IMR-90 (cell line): ENCODE results near the gene KMT2C. TPM values are rescaled to one million over a fixed set of nuclear protein-coding genes. Genes with fewer than 3 reads are reported as not detected.

ENCODE experiments used
- ATAC-seq: fragments of 200-7000 bp; cut with Tn5 transposase; 2 replicates; pipeline ENCODE4 v1.9.1; 2020; ENCODE audit warnings: low read depth, mild to moderate bottlenecking, moderate library complexity
- BruUV-seq: library from RNA; stranded (reverse); fragments of 400-500 nt; replicated peaks from 2 replicates; lab custom pipeline; 2021; lab: Mats Ljungman, UMichigan
- CTCF ChIA-PET: fragments of 300-600 bp; formaldehyde crosslinking; extraction: SDS; loops from one replicate; lab custom pipeline; 2021; ENCODE audit warnings: antibody characterized with exemption; lab: Yijun Ruan, JAX
- POLR2A ChIA-PET: fragments of 300-600 bp; sonication (Branson Sonifier 250); formaldehyde crosslinking; loops from one replicate; lab custom pipeline; 2022; ENCODE audit warnings: antibody characterized with exemption; ENCODE audit not compliant: unreplicated experiment; lab: Charles Lee
- DNase-seq: peaks from one replicate; pipeline ENCODE4 v3.0.0; 2013
- H2AFZ ChIP-seq: replicated peaks from 2 replicates; pipeline ENCODE3; 2013; ENCODE audit warnings: low read length, mild to moderate bottlenecking; ENCODE audit not compliant: poor library complexity
- H2AK5ac ChIP-seq: 2 replicates; pipeline ENCODE4 v1.6.1; 2013; ENCODE audit warnings: low read depth, low read length, inconsistent platforms
- H2AK9ac ChIP-seq: replicated peaks from 2 replicates; pipeline ENCODE3; 2013; ENCODE audit warnings: mild to moderate bottlenecking, low read depth, low read length, moderate library complexity; ENCODE audit not compliant: poor library complexity
- H2BK120ac ChIP-seq: 2 replicates; pipeline ENCODE4 v1.6.1; 2013; ENCODE audit warnings: low read depth, low read length, inconsistent platforms
- H2BK15ac ChIP-seq: 3 replicates; pipeline ENCODE4 v1.6.1; 2013; ENCODE audit warnings: low read depth, low read length, inconsistent platforms
- H2BK20ac ChIP-seq: 2 replicates; pipeline ENCODE4 v1.6.1; 2013; ENCODE audit warnings: low read depth, mild to moderate bottlenecking, inconsistent platforms, low read length, moderate library complexity
- H2BK5ac ChIP-seq: 2 replicates; pipeline ENCODE4 v1.6.1; 2013; ENCODE audit warnings: mild to moderate bottlenecking, low read depth, low read length, inconsistent platforms; ENCODE audit not compliant: poor library complexity, severe bottlenecking
- H3K14ac ChIP-seq: replicated peaks from 2 replicates; pipeline ENCODE4 v1.6.1; 2013; ENCODE audit warnings: low read depth, low read length, inconsistent platforms
- H3K18ac ChIP-seq: 2 replicates; pipeline ENCODE4 v1.6.1; 2013; ENCODE audit warnings: low read depth, low read length, control low read depth
- H3K23ac ChIP-seq: 2 replicates; pipeline ENCODE4 v1.6.1; 2013; ENCODE audit warnings: low read depth, low read length, inconsistent platforms
- H3K27ac ChIP-seq: 2 replicates; pipeline ENCODE4 v1.5.1; 2013; ENCODE audit warnings: mild to moderate bottlenecking, control low read depth, low read length; ENCODE audit not compliant: insufficient read depth
- H3K27me3 ChIP-seq: 2 replicates; pipeline ENCODE4 v1.6.1; 2013; ENCODE audit warnings: low read length; ENCODE audit not compliant: control insufficient read depth, insufficient read depth
- H3K36me3 ChIP-seq: 2 replicates; pipeline ENCODE4 v1.6.1; 2013; ENCODE audit warnings: low read length, mixed read lengths; ENCODE audit not compliant: control insufficient read depth, insufficient read depth
- H3K4ac ChIP-seq: 2 replicates; pipeline ENCODE4 v1.6.1; 2013; ENCODE audit warnings: low read depth, low read length, inconsistent platforms
- H3K4me1 ChIP-seq: 2 replicates; pipeline ENCODE4 v1.6.1; 2013; ENCODE audit warnings: low read length, mixed read lengths; ENCODE audit not compliant: control insufficient read depth, insufficient read depth
- H3K4me2 ChIP-seq: 2 replicates; pipeline ENCODE4 v1.6.1; 2013; ENCODE audit warnings: low read depth, mild to moderate bottlenecking, control low read depth, low read length, moderate library complexity
- H3K4me3 ChIP-seq: 2 replicates; pipeline ENCODE4 v1.5.1; 2013; ENCODE audit warnings: low read depth, mild to moderate bottlenecking, control low read depth, low read length, moderate library complexity; ENCODE audit not compliant: insufficient read depth
- H3K56ac ChIP-seq: 2 replicates; pipeline ENCODE4 v1.6.1; 2013; ENCODE audit warnings: low read length, inconsistent platforms; ENCODE audit not compliant: insufficient read depth; ENCODE audit errors: extremely low read depth
- H3K79me1 ChIP-seq, 2 experiments: 2 replicates each; pipeline ENCODE4 v1.6.1; 2013; ENCODE audit warnings: low read length in 2 of 2, inconsistent platforms in 1 of 2, low read depth in 1 of 2
- H3K9ac ChIP-seq: 2 replicates; pipeline ENCODE4 v1.6.1; 2013; ENCODE audit warnings: low read depth, low read length, control low read depth
- H3K9me1 ChIP-seq: 2 replicates; pipeline ENCODE4 v1.6.1; 2013; ENCODE audit warnings: low read length, inconsistent platforms; ENCODE audit not compliant: insufficient read depth
- H3K9me3 ChIP-seq: 2 replicates; pipeline ENCODE4 v1.6.1; 2013; ENCODE audit warnings: low read length; ENCODE audit not compliant: control insufficient read depth, insufficient read depth
- H4K20me1 ChIP-seq: 2 replicates; pipeline ENCODE4 v1.6.1; 2013; ENCODE audit warnings: low read length, inconsistent platforms; ENCODE audit not compliant: insufficient read depth
- H4K5ac ChIP-seq: 2 replicates; pipeline ENCODE4 v1.6.1; 2013; ENCODE audit warnings: mild to moderate bottlenecking, low read depth, low read length, control low read depth
- H4K8ac ChIP-seq, 2 experiments: 2 replicates each; pipeline ENCODE4 v1.6.1; 2013; ENCODE audit warnings: low read depth in 2 of 2, low read length in 2 of 2, control low read depth in 1 of 2, inconsistent platforms in 1 of 2
- H4K91ac ChIP-seq: 2 replicates; pipeline ENCODE4 v1.6.1; 2013; ENCODE audit warnings: low read depth, low read length, inconsistent platforms; ENCODE audit not compliant: insufficient read depth
- BHLHE40 ChIP-seq: fragments of 150-350 bp; IDR thresholded peaks from 2 replicates; pipeline ENCODE4 v1.6.1; 2016; ENCODE audit warnings: mild to moderate bottlenecking, low read depth, low read length
- CEBPB ChIP-seq: IDR thresholded peaks from 2 replicates; pipeline ENCODE4 v1.6.1; 2012; ENCODE audit warnings: low read depth, low read length, improper control_type of control experiment
- CHD1 ChIP-seq: IDR thresholded peaks from 2 replicates; pipeline ENCODE4 v1.6.1; 2012; ENCODE audit warnings: low read depth, low read length, improper control_type of control experiment
- CTCF ChIP-seq: conservative IDR thresholded peaks from 2 replicates; pipeline ENCODE4 v1.5.1; 2012; ENCODE audit warnings: mild to moderate bottlenecking, low read depth, low read length, improper control_type of control experiment
- ELK1 ChIP-seq: fragments of 150-350 bp; IDR thresholded peaks from 2 replicates; pipeline ENCODE4 v1.6.1; 2016; ENCODE audit warnings: low read depth, mild to moderate bottlenecking, low read length, moderate library complexity, borderline replicate concordance
- FOS ChIP-seq: fragments of 150-350 bp; IDR thresholded peaks from 2 replicates; pipeline ENCODE4 v1.6.1; 2016; ENCODE audit warnings: low read depth, low read length
- MAFK ChIP-seq: IDR thresholded peaks from 2 replicates; pipeline ENCODE4 v1.6.1; 2012; ENCODE audit warnings: low read depth, low read length, improper control_type of control experiment
- MAZ ChIP-seq: IDR thresholded peaks from 2 replicates; pipeline ENCODE4 v1.6.1; 2012; ENCODE audit warnings: low read depth, mild to moderate bottlenecking, low read length, improper control_type of control experiment, moderate library complexity, borderline replicate concordance
- MXI1 ChIP-seq: IDR thresholded peaks from 2 replicates; pipeline ENCODE4 v1.6.1; 2012; ENCODE audit warnings: low read depth, mild to moderate bottlenecking, low read length, moderate library complexity, borderline replicate concordance
- NFE2L2 ChIP-seq: fragments of 150-350 bp; IDR thresholded peaks from 2 replicates; pipeline ENCODE4 v1.6.1; 2016; ENCODE audit warnings: low read depth, mild to moderate bottlenecking, low read length
- POLR2A ChIP-seq: IDR thresholded peaks from 2 replicates; pipeline ENCODE4 v1.6.1; 2012; ENCODE audit warnings: mild to moderate bottlenecking, low read depth, low read length
- RAD21 ChIP-seq: IDR thresholded peaks from 2 replicates; pipeline ENCODE4 v1.6.1; 2012; ENCODE audit warnings: low read length, improper control_type of control experiment
- RCOR1 ChIP-seq: IDR thresholded peaks from 2 replicates; pipeline ENCODE4 v1.6.1; 2012; ENCODE audit warnings: mild to moderate bottlenecking, low read length, improper control_type of control experiment; ENCODE audit not compliant: insufficient replicate concordance
- RFX5 ChIP-seq: IDR thresholded peaks from 2 replicates; pipeline ENCODE4 v1.8.0; 2012; ENCODE audit warnings: low read depth, mild to moderate bottlenecking, low read length, moderate library complexity
- SMC3 ChIP-seq: fragments of 150-350 bp; IDR thresholded peaks from 2 replicates; pipeline ENCODE4 v1.6.1; 2016; ENCODE audit warnings: low read depth, mild to moderate bottlenecking, antibody characterized with exemption, low read length, moderate library complexity
- USF2 ChIP-seq: fragments of 150-350 bp; IDR thresholded peaks from 2 replicates; pipeline ENCODE4 v1.6.1; 2017; ENCODE audit warnings: mild to moderate bottlenecking, antibody characterized with exemption, low read length, low read depth
- WGBS, 2 experiments: methylation state at CpG; one replicate each; pipeline versions ENCODE4 v1.1.5 to v1.1.7; 2013; ENCODE audit warnings: missing lambda C conversion rate in 2 of 2; ENCODE audit not compliant: insufficient read length in 1 of 2; ENCODE audit errors: extremely low coverage in 2 of 2; 5-methylcytosine and 5-hydroxymethylcytosine counted together
- dilution Hi-C: fragments of 300-500 bp; cut with HindIII; formaldehyde crosslinking; loops from one replicate; pipeline ENCODE4 v1.14.3; 2018; ENCODE audit warnings: low sequenced_read_pairs; ENCODE audit not compliant: unreplicated experiment
- in situ Hi-C: fragments of 300-500 bp; cut with MboI; formaldehyde crosslinking; loops from 3 replicates; pipeline ENCODE4 v1.14.3; 2019; ENCODE audit warnings: low sequenced_read_pairs, inconsistent platforms, mixed read lengths
- intact Hi-C: fragments of 100-400 bp; cut with micrococcal nuclease; formaldehyde crosslinking; loops from 2 replicates; pipeline ENCODE4 v1.10.0; 2022
- polyA plus RNA-seq, 3 experiments: library from polyadenylated mRNA; depleted of rRNA; stranded (reverse); fragments of >200 nt; gene quantifications; 2 replicates each; pipeline ENCODE4 v1.2.3, GENCODE V29; 2012; ENCODE audit warnings: low replicate concordance in 1 of 3
- total RNA-seq: library from RNA; depleted of rRNA; stranded (reverse); fragments of >200 nt; gene quantifications from 2 replicates; pipeline ENCODE4 v1.2.3, GENCODE V29; 2012

The KMT2C gene
- total and polyA plus RNA-seq, 2 of the 4 experiments (the other 2 are of a cell fraction) = 8.0 to 23.3 TPM

GRCh38 chr7:152403726-152404125 is 32.1 kb downstream of the KMT2C start:
- Histone ChIP-seq H2AK5ac (no peak overlapping the region), H3K36me3 (no peaks in the 10 kb centered on the region), H3K4me2 (no peak overlapping the region), H3K4me1 (no peaks in the 10 kb centered on the region), H3K23ac (no peak overlapping the region), H4K20me1 (peaks cover 13% of the 10 kb centered on the region), H3K27me3 (no peaks in the 10 kb centered on the region), H4K8ac (no peak overlapping the region), H3K9me1 (no peaks in the 10 kb centered on the region), H3K27ac (no peak overlapping the region), H3K4me3 (no peak overlapping the region), H2BK120ac (no peak overlapping the region), H3K9me3 (peaks cover 8% of the 10 kb centered on the region), H2AK9ac (no peak overlapping the region), H3K79me1 (peaks cover 2 to 24% of the 10 kb centered on the region in 2 experiments; a peak in 3 of 4 replicates), H2BK5ac (peak overlapping the region; percentile 25), H4K5ac (no peak overlapping the region), H2BK20ac (no peak overlapping the region), H3K56ac (no peak overlapping the region), H3K4ac (no peak overlapping the region), H2AFZ (no peak overlapping the region), H3K9ac (no peak overlapping the region), H3K14ac (no peak overlapping the region), H4K91ac (no peak overlapping the region), H3K18ac (no peak overlapping the region), H2BK15ac (no peak overlapping the region)
- CTCF ChIA-PET = no interaction called here
- no peak for ATAC-seq
- no TSS peak for BruUV-seq
- intact Hi-C loops (no loop called here), dilution Hi-C loops (no loop called here), in situ Hi-C loops (no loop called here)
- no peak for TF ChIP-seq CTCF
- TF ChIP-seq USF2 = no peak
- no peak for TF ChIP-seq MXI1
- TF ChIP-seq POLR2A = no peak
- no peak for TF ChIP-seq MAZ
- no peak for TF ChIP-seq SMC3
- no peak for TF ChIP-seq CEBPB
- TF ChIP-seq CHD1 = no peak
- no peak for TF ChIP-seq BHLHE40
- no peak for TF ChIP-seq NFE2L2
- no peak for TF ChIP-seq ELK1
- TF ChIP-seq RAD21 = no peak
- no peak for TF ChIP-seq RFX5
- TF ChIP-seq RCOR1 = no peak
- TF ChIP-seq MAFK = no peak
- no peak for TF ChIP-seq FOS
- POLR2A ChIA-PET = no interaction called here
- no peak for DNase-seq
- WGBS, 2 experiments = 33% methylated on average over 3 of the region's 4 CpGs; no CpG with 5 or more reads in 1 of the 2 experiments
